Measurements from ENCODE around the gene OR2G6.

The OR2G6 gene

DNA sequence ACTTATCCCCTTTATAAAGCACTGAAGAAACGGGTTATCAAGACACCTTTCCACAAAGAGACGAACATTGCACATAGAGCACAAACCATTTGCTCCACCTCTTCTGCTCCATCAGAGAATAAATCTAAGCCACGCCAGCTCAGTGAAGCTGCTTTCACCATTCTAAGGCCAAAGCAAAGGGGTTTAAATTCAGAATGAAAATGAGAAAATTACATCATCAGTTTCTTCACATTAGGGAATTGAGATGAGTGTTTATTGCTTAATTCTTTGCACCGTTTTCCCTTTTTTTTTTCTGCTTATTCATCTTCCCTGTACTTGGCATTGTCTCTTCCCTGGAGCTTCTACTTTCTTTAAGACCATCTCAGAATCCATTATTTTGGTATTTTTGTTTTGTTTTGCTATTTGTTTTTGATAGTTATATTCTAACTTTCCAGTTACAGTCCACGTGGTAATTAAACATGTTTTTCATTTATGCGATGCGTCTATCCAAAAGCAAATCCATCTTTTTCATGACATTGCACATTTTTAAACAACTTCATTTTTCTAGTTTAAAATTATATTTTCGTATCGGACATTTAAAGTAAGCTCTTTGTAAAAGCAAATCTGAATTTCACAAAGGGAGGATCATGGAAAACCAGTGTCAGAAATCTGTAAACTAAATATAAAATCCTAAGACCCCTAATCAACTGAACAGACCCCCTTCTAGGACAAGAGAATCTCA, 68.5 kb downstream of the OR2G6 start:
- Histone ChIP-seq H3K9me3 (no peaks in the 10 kb centered on the region), H3K36me3 (no peaks in the 10 kb centered on the region), H3K4me3 (no peak overlapping the region), H3K4me1 (no peaks in the 10 kb centered on the region), H4K20me1 (no peaks in the 10 kb centered on the region), H3K9ac (no peak overlapping the region), H3K27me3 (no peaks in the 10 kb centered on the region), H3K27ac (no peak overlapping the region), H3K4me2 (no peak overlapping the region)
- TF ChIP-seq Cebpa-rat (IDR thresholded peaks at IDR 0.05), result no peak

All from BLaER1 (cell line).